ENCODE measurements around the gene PRDM15.

Gene PRDM15

DNA sequence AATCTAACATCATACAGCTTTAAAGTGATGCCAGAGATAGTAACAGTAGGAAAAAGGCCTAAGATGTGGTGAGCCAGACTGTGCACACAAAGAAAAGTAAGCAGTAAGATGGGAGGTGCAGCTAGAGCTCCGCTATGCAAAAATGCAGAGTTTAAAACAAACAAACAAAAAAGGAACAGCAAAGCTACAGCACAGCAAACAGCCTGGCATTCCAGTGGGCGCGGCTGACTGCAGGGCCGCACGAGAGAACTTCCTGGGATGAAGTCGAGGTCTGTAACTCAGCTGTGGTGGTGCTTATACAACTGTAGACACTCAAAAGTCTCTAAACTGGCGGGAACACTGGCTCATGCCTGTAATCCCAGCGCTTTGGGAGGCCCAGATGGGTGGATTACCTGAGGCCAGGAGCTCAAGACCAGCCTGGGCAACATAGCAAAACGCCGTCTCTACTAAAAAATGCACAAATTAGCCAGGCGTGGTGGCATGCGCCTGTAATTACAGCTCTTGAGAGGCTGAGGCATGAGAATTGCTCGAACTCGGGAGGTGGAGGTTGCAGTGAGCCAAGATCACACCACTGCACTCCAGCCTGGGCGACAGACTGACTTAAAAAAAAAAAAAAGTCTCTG, 30.1 kb downstream of the PRDM15 start:
- in situ Hi-C loops (cut with MboI; ENCODE audit: low pct_unique_long_range_greater_than_20kb, low sequenced_read_pairs, unreplicated experiment): no loop called here
- DNase-seq (ENCODE audit: low spot score): no peak
- TF ChIP-seq, protein P1, sequence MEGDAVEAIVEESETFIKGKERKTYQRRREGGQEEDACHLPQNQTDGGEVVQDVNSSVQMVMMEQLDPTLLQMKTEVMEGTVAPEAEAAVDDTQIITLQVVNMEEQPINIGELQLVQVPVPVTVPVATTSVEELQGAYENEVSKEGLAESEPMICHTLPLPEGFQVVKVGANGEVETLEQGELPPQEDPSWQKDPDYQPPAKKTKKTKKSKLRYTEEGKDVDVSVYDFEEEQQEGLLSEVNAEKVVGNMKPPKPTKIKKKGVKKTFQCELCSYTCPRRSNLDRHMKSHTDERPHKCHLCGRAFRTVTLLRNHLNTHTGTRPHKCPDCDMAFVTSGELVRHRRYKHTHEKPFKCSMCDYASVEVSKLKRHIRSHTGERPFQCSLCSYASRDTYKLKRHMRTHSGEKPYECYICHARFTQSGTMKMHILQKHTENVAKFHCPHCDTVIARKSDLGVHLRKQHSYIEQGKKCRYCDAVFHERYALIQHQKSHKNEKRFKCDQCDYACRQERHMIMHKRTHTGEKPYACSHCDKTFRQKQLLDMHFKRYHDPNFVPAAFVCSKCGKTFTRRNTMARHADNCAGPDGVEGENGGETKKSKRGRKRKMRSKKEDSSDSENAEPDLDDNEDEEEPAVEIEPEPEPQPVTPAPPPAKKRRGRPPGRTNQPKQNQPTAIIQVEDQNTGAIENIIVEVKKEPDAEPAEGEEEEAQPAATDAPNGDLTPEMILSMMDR (IDR thresholded peaks at IDR 0.05; ENCODE audit: extremely low read depth, insufficient read depth, missing control alignments): no peak

DNA sequence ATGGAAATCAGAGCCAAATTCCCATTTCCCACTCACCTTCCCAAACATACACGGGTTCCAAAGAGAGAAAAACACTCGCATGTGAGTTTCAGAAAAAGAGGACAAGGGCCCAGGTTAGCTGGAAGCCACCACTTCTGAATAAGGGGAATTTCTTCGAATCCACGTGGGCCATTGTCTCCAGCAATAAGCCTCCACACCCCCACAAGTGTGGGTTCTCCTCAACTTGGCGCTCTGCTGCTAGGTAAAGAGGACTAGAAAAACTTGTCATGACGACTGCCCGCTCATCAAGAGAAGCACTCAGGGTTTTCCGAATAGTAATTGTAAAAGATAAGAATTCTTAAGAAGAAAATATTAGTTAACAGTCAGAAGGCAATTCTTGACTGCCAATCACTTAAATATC, 30.6 kb downstream of the PRDM15 start:
- in situ Hi-C loops (cut with MboI; ENCODE audit: low pct_unique_long_range_greater_than_20kb, low sequenced_read_pairs, unreplicated experiment): no loop called here
- TF ChIP-seq, protein P1 (IDR thresholded peaks at IDR 0.05; ENCODE audit: extremely low read depth, insufficient read depth, missing control alignments): no peak

DNA sequence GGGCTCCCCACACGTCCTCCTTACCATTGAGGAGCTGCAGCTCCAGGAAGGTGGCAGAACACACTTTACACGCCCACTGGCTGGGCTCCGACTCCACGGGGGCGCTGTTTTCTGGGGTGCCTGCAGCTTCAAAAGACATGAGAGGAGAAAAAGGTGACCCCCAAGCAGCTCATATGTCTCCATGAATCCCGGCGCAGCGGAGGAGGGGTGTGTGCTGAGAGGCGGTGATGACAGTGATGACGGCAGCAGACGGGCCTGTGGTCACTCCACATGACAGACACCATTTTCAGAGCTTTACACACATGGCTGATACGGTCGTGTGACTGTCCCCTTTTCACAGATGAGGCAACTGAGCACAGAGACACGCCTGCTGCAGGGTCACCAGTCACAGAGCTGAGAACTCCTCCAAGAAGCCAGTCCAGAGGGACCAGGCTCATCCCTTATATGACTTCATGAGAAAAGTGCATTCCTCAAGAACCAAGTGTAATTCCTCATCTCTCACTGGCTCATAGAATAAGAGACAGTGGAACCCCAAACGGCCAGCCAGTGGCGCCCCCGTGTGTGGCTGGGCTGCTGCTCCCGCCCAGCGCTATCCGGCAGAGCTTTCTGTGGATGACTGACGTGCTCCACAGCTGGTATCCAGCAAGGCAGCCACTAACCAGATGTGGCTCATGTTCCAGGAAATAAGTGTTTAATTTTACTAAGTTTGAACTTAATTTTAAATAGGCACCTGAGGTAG, 31.9 kb downstream of the PRDM15 start:
- TF ChIP-seq, protein P1 (IDR thresholded peaks at IDR 0.05; ENCODE audit: extremely low read depth, insufficient read depth, missing control alignments): no peak
- in situ Hi-C loops (cut with MboI; ENCODE audit: low pct_unique_long_range_greater_than_20kb, low sequenced_read_pairs, unreplicated experiment): no loop called here
- no peak for DNase-seq (ENCODE audit: low spot score)

More for the DNA sequence above, 30.6 kb downstream of the PRDM15 start:
- DNase-seq (ENCODE audit: low spot score): no peak

DNA sequence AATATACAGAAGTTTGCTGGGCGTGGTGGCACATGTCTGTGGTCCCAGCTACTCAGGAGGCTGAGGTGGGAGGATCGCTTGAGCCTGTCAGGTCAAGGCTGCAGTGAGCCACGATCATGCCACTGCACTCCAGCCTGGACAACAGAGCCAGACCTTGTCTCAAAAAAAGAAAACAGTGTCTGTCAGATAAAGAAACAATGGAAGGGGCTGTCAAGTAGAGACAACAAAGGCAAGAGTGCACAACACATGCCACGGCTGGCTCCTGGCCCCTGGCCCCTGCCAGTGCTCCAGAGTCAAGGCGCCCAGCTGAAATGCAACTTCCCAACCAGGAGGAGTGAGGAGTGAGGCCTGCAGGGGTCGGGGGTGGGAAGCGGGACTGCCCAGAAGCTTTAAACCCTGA, 32.6 kb downstream of the PRDM15 start:
- no peak for DNase-seq (ENCODE audit: low spot score)
- TF ChIP-seq, protein P1 (IDR thresholded peaks at IDR 0.05; ENCODE audit: extremely low read depth, insufficient read depth, missing control alignments): no peak
- in situ Hi-C loops (cut with MboI; ENCODE audit: low pct_unique_long_range_greater_than_20kb, low sequenced_read_pairs, unreplicated experiment): no loop called here

DNA sequence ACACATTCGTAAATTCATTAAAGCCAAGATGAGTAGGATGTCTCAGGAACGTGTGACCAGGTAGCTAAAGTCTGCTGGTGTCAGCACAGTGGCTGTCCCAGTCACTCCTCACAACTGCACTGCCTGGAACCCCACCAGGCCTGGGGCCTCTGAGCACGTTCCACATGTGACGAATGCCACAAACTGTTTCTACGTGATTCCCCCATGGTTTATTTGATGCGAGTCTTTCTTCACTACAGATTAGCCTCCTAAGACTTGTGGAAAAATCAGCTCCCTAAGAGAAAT, 33.2 kb downstream of the PRDM15 start:
- in situ Hi-C loops (cut with MboI; ENCODE audit: low pct_unique_long_range_greater_than_20kb, low sequenced_read_pairs, unreplicated experiment): no loop called here
- DNase-seq (ENCODE audit: low spot score): no peak
- TF ChIP-seq, protein P1 (IDR thresholded peaks at IDR 0.05; ENCODE audit: extremely low read depth, insufficient read depth, missing control alignments): no peak

DNA sequence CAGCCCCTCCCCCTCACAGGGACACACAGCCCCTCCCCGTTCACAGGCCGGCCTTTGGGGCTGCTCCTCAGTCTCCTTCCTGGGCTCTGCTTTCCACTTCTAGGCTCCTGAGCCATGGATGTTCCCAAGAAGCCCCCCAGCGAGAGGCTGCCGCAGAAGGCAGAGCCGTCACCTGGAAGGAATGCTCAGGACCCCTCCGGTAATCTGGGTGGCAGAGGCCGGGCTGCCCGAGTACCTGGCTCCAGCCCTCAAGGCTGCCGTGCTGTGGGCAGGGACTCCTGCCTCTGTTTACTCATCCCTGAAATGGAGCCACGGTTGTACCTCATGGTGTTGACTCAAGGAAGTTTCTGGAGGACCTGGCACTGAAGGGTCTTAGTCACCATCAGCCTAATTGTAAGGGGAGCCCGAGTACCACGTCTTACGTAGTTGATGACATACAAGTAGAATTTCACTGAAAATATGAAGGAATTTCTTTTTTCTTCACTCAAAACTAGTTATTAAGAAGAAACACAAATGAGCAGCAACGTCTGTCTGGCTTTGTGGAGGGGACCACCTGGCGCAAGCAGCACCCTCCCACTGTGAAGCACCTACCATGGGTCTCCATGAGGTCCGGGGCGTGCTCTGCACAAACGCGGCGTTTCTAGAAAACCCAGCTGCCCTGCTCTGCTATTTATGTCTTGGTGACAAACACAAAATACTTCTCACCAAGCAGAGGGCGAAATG, 33.7 kb downstream of the PRDM15 start:
- no peak for DNase-seq (ENCODE audit: low spot score)
- TF ChIP-seq, protein P1 (IDR thresholded peaks at IDR 0.05; ENCODE audit: extremely low read depth, insufficient read depth, missing control alignments): no peak
- in situ Hi-C loops (cut with MboI; ENCODE audit: low pct_unique_long_range_greater_than_20kb, low sequenced_read_pairs, unreplicated experiment): no loop called here

Measured in GM13977 (cell line).